ENCODE data around the gene UQCRQ. TPM values are rescaled to one million over a fixed set of nuclear protein-coding genes. Genes with fewer than 3 reads are reported as not detected.

The UQCRQ gene
- total and polyA plus RNA-seq, 2 of the 13 experiments (the other 11 are each of a cell fraction or from before 2014, with no cell fraction given): 257 to 575 TPM

DNA sequence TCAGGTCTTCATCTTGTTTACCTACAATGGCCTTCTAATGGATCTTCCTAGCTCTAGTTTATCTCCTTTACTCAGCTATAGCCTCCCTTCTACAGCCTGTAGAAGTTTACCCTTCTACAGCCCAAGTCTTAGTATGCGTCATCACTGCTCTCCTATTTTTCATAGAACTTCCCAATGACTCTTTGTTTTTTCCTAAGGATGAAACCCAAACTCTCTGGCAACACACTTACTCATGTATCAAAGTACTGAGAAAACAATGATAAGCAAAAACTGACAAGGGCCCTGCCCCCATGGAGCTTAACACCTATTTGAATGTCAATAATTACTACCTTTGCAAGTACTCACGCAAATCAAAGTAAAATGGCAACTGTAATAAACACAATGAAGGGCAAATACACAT is 40.7 kb downstream of the UQCRQ start:
- Histone ChIP-seq H3K4me3 (replicated peaks in 1 of 3; ENCODE audit: insufficient read depth in 1 of 3, low read depth in 2 of 3, low read length in 3 of 3) (no peak overlapping the region), H2AFZ (ENCODE audit: low read length) (no peak overlapping the region), H4K20me1 (ENCODE audit: insufficient read depth, low read length) (peaks cover 10% of the 10 kb centered on the region), H3K4me2 (ENCODE audit: low read depth, low read length) (no peak overlapping the region), H3K79me2 (ENCODE audit: insufficient read depth, low read length) (peaks cover 24% of the 10 kb centered on the region), H3K4me1 (ENCODE audit: insufficient read depth, low read length) (peaks cover 26% of the 10 kb centered on the region), H3K27me3 (ENCODE audit: control insufficient read depth in 1 of 2, insufficient read depth in 2 of 2, low read length in 2 of 2) (no peaks in the 10 kb centered on the region), H3K27ac (ENCODE audit: extremely low read length, insufficient read depth, low read length) (no peak overlapping the region), H3K36me3 (replicated peaks in 1 of 2; ENCODE audit: control insufficient read depth in 1 of 2, insufficient read depth in 2 of 2, low read length in 2 of 2) (peaks cover 8 to 41% of the 10 kb centered on the region in 2 experiments), H3K9ac (ENCODE audit: insufficient read depth, low read depth, low read length) (no peak overlapping the region), H3K9me3 (ENCODE audit: low read length) (no peaks in the 10 kb centered on the region)
- ATAC-seq: no peak
- WGBS (ENCODE audit: low lambda C conversion rate): 100% methylated on average over 2 of the region's 2 CpGs
- FAIRE-seq: no peak
- TF ChIP-seq REPIN1 (CRISPR knock-in tag; IDR thresholded peaks at IDR 0.05; ENCODE audit: borderline replicate concordance, low read depth): no peak
- TF ChIP-seq EZH2 (conservative IDR thresholded peaks at IDR 0.05; ENCODE audit: low read depth, low read length): no peak
- no peak for TF ChIP-seq ZNF614 (CRISPR knock-in tag; IDR thresholded peaks at IDR 0.05; ENCODE audit: borderline replicate concordance)
- TF ChIP-seq ZNF484 (CRISPR knock-in tag; IDR thresholded peaks at IDR 0.05; ENCODE audit: borderline replicate concordance, low read depth): no peak
- TF ChIP-seq, protein P1, sequence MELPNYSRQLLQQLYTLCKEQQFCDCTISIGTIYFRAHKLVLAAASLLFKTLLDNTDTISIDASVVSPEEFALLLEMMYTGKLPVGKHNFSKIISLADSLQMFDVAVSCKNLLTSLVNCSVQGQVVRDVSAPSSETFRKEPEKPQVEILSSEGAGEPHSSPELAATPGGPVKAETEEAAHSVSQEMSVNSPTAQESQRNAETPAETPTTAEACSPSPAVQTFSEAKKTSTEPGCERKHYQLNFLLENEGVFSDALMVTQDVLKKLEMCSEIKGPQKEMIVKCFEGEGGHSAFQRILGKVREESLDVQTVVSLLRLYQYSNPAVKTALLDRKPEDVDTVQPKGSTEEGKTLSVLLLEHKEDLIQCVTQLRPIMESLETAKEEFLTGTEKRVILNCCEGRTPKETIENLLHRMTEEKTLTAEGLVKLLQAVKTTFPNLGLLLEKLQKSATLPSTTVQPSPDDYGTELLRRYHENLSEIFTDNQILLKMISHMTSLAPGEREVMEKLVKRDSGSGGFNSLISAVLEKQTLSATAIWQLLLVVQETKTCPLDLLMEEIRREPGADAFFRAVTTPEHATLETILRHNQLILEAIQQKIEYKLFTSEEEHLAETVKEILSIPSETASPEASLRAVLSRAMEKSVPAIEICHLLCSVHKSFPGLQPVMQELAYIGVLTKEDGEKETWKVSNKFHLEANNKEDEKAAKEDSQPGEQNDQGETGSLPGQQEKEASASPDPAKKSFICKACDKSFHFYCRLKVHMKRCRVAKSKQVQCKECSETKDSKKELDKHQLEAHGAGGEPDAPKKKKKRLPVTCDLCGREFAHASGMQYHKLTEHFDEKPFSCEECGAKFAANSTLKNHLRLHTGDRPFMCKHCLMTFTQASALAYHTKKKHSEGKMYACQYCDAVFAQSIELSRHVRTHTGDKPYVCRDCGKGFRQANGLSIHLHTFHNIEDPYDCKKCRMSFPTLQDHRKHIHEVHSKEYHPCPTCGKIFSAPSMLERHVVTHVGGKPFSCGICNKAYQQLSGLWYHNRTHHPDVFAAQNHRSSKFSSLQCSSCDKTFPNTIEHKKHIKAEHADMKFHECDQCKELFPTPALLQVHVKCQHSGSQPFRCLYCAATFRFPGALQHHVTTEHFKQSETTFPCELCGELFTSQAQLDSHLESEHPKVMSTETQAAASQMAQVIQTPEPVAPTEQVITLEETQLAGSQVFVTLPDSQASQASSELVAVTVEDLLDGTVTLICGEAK (IDR thresholded peaks at IDR 0.05): no peak
- TF ChIP-seq, protein P1 (CRISPR knock-in tag; IDR thresholded peaks at IDR 0.05): no peak
- TF ChIP-seq ZNF235 (CRISPR knock-in tag; IDR thresholded peaks at IDR 0.05; ENCODE audit: borderline replicate concordance): no peak
- no peak for TF ChIP-seq DNMT3B (CRISPR knock-in tag; conservative IDR thresholded peaks at IDR 0.05)
- no peak for TF ChIP-seq NFYC (CRISPR knock-in tag; IDR thresholded peaks at IDR 0.05)
- no peak for TF ChIP-seq ZSCAN21 (CRISPR knock-in tag; IDR thresholded peaks at IDR 0.05; ENCODE audit: borderline replicate concordance)
- no peak for TF ChIP-seq XRCC5 (optimal IDR thresholded peaks at IDR 0.05; ENCODE audit: low read length)
- TF ChIP-seq SATB2 (CRISPR knock-in tag; IDR thresholded peaks at IDR 0.05): no peak
- no peak for TF ChIP-seq MAFF (IDR thresholded peaks at IDR 0.05; ENCODE audit: low read depth, low read length)
- TF ChIP-seq CBFB (CRISPR knock-in tag; IDR thresholded peaks at IDR 0.05): no peak
- no TSS peak for BruUV-seq (replicated peaks)
- ChIA-PET POLR2A (no interaction called here), CTCF (ENCODE audit: low intra/inter-chr PET ratio, low total read pairs) (no interaction called here)
- no peak for DNase-seq (ENCODE audit: low spot score)
- intact Hi-C loops (cut with micrococcal nuclease; ENCODE audit: unreplicated experiment) (no loop called here), in situ Hi-C loops (cut with HindIII; ENCODE audit: extremely low pct_ligation_motif_present, low pct_unique_long_range_greater_than_20kb) (no loop called here)
